ELF-1 (cell line): ENCODE results near the gene PABPN1L.

Source experiments
- DNase-seq: peaks from one replicate; pipeline ENCODE4 v3.0.0-alpha.2; 2016; ENCODE audit warnings: low read depth, low spot score

The PABPN1L gene

GRCh38 chr16:88866151-88866920, at the start of gene PABPN1L:
Gene PABPN1L, minus strand, starts transcription at chr16:88866660. Its CDS starts 54 bp downstream, at chr16:88866606.
- DNase-seq = no peak

DNA sequence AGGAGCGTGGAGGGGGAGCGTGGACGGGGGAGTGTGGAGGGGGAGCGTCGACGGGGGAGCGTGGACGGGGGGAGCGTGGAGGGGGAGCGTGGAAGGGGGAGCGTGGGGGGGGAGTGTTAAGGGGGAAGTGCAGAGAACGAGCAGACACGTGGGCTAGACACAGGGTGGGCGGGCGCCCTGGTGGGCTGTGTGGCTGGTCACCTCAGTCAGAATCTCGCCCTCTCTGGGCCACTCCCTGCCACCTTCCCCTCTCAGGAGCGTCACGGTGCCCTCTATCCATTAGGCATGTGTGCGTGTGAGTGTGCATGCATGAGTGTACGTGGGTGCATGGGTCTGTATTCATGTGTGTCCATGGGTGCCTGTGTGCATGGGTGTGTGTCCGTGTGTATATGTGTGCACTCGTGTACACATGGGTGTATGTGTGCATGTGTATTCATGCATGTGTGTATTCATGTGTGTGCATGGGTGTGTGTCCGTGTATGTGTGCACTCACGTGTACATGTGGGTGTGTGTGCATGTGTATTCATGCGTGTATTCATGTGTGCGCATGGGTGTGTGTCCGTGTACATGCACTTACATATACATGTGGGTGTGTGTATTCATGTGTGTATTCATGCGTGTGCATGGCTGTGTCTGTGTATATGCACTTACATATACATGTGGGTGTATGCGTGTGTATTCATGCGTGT, 49.3 kb upstream of the PABPN1L start:
- DNase-seq = no peak

DNA sequence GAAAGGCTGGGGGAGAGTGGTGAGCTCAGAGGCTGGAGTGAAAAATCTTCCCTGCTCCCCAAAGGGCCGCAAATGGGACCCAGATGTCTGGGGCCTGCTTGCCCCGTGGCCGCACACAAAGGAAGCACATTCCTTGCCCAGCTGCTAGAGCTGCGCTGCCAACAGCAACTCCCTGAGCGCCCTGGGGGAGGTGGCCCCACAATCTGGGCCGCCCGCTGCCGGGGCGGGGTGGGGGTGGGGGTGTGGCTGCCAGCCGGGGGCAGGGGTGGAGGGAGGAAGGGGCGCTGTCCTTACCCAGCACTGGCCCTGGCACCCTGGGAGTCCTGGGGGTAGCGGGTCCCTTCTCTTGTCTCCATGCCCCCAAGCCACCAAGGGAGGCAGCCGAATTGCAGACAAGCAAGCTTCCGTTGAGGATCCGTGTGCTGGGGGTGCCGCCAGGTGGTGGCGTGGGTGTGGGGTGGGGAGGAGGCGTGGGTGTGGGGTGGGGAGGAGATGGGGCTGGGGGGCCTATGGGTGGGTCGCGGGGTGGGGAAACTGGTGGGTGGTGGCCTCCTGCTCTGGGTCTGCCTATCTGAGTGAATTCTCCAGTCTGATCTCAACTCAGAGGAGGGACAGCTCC, 48.4 kb upstream of the PABPN1L start:
- DNase-seq = no peak

- no peak for DNase-seq
These were observed 47.4 kb upstream of the PABPN1L start for GRCh38 chr16:88913870-88914269.

GRCh38 chr16:88913001-88913612, 46.6 kb upstream of the PABPN1L start:
- no peak for DNase-seq

DNA sequence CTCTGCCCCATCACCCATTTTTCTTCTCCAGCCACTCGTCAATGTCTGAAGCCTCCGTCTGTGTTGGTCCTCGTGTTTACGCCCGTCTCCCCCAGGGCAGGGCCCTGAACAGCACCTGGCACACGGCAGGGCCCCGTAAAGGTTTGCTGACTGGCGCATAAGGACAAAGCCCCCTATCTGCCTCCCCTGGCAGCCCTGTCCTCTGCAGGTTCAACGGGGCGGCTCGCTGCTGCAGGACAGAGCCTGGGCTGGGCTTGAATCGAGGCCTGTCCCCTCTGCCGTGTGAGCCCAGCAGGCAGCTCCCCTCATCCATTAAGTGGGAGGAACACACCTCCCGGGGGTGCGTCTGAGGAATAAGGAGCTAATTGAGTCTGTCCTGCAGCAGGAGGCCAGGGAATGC, 46.1 kb upstream of the PABPN1L start:
- no peak for DNase-seq

GRCh38 chr16:88911946-88912310, 45.5 kb upstream of the PABPN1L start:
- no peak for DNase-seq

DNA sequence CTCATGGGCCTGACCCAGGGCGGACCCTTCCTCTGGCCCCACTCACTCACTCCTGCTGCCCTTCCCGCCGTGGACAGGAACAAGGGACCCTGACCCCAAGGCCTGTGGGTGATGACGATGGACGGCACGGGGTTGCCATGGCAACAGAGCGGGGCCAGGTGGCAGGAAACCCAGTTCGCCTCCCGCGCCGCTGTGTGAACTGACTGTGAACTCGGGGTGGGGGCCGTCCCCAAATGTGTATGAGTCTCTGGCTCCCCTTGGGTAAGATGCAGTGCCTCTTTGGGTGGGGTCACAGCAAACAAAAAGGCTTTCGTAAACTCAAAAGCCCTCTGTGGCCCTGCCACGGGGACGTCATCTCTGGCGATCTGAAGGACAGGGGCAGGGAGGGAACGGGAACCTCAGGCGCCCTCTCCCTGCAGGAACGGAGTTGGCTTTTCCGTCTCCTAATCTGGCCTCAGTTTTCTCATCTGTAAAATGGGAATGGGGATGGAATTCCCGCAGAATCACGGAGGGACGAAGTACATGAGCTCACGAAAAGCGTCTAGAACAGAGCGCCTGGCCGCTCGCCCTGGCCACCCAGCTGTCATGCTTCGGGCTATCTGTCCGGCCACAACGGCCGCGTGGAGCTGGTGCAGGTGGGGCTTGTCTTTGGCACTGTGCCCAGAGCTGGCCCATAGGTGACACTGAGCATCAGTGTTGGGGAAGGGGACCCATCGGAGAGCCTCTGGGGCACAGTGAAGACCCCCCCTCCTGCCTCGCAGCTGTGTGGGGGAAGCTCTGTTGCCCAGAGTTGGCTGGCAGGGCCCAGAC, 44.9 kb upstream of the PABPN1L start:
- no peak for DNase-seq

DNA sequence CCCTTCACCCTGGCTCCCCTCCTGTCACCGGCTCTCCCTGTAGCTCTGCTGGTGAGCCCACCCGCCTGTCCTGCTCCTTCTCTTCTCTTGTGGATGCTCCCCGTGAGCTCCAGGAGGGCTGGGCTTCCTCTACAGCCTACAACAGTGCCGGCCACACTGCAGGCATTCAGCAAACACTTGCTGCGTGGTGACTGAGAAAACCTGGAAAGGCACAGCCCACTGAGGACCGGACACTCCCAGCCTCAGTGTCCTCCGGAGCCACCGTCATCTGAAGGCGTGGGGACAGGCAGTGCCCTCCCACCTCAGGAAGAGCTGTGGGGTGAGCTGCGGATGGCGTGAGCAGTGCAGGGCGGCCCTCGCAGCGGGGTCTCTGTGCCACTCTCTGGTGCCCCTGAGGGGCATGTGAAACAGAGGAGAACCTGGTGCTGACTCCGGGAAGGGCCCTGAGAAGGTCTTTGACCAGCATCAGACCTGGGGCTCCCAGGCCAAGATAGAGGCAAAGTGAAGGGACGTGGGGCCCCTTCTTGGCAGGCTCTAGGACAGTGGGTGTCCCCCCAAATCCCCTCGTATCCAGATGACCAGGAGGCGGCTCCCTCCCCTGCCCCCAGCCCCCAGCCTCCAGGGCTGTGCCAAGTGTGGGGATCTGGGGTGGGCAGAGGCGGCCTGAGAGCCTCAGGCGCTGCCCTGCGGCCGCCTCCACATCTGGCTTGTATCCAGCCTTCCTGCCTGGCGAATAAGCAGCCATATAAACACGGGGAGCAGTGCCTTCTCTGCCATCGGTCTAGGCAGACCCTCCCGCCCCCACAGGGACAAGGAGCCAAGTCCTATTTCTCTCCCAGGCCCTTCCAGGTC, 44.0 kb upstream of the PABPN1L start:
- no peak for DNase-seq

GRCh38 chr16:88909431-88910210, 43.2 kb upstream of the PABPN1L start:
- DNase-seq = no peak

- no peak for DNase-seq
These were observed 41.8 kb upstream of the PABPN1L start for GRCh38 chr16:88908307-88908706.

GRCh38 chr16:88907768-88908167, 41.3 kb upstream of the PABPN1L start:
- DNase-seq = no peak

- no peak for DNase-seq
These were observed 40.2 kb upstream of the PABPN1L start for GRCh38 chr16:88906535-88907105.

GRCh38 chr16:88906020-88906419, 39.6 kb upstream of the PABPN1L start:
- DNase-seq = no peak

DNA sequence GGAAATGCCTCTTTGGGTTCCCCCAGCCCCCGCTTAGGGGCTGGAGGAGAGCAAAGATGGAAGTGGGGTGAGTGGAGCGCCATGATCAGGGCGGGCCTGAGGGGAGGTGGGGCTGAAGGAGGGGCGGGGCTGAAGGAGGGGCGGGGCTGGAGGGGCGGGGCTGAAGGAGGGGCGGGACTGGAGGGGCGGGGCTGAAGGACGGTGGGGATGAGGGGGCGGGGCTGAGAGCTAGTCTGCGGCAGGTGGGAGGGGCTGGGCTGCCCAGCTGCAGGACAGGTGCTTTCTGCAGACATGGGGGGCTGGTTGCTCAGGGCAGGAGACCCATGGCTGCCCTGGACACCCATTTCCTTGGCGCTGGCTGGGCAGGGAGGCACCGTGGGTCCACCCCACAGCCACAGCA, 39.1 kb upstream of the PABPN1L start:
- no peak for DNase-seq

DNA sequence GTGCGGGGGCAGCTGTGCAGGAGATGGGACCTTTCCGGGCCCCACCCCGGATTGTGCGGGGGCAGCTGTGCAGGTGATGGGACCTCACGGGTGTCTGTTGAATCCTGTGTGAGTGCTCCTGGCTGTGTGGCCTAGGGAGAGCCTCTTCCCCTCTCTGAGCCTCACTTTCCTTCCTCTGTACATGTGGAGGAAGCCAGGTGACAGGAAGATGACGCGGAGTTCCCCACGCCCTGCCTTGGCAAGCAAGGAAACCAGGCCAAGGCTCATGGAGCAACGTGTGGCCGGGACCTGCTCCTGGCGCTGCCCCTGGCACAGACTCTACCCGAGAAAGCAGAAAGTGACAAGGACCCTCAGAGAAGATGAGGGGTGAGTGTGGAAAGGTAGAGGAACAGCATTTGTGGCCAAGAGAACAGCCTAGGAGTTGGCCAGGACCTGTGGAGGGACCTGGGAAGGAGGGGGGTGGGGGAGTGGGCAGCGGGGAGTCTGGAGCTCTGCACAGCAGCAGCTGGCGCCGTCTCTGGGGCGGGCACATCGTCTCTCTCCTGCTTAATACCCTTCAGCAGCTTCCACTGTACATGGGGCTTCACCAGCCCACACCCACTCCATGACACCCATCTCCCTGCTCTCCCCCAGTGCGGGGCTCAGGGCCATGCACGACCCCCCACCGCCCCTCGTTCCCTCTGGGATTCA, 38.4 kb upstream of the PABPN1L start:
- no peak for DNase-seq

DNA sequence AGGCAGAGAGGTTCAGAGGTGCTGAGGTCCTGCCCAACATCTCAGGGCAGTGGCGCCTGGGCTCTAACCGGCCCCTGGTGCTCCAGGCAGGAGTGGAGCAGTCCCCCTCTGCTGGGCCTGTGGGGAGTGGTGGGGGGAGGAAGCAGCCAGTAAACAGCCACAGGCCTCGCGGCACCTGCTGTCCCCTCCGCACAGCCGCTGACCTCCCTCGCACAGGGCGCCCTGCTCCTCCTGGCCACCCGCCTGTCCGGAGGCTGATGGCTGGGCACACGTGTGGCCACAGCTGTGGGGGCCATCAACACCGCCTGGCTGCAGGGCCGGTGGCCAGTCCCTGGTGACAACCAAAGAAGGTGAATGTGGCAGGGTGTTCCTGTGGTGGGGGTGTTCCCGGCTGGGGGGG, 36.8 kb upstream of the PABPN1L start:
- no peak for DNase-seq

DNA sequence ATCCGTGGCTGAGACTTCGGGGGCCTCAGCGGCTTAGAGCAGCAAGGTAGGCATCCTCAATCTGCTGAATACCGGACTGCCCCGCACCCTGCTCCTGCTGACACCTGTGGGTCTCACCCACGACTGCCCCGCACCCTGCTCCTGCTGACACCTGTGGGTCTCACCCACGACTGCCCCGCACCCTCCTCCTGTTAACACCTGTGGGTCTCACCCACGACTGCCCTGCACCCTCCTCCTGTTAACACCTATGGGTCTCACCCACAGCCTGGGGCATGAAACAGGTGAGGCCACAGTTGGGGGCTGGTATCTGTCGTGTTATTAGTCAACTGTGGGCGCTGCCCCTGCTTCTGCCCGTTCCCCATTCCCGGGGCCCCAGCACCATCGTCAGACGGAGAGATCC, 36.3 kb upstream of the PABPN1L start:
- no peak for DNase-seq
